IMR-90 (cell line): ENCODE measurements around the gene HDAC7. TPM values are rescaled to one million over a fixed set of nuclear protein-coding genes. Genes with fewer than 3 reads are reported as not detected.

ENCODE experiments used
- ATAC-seq: fragments of 200-7000 bp; cut with Tn5 transposase; 2 replicates; pipeline ENCODE4 v1.9.1; 2020; ENCODE audit warnings: low read depth, mild to moderate bottlenecking, moderate library complexity
- BruUV-seq: library from RNA; stranded (reverse); fragments of 400-500 nt; replicated peaks from 2 replicates; lab custom pipeline; 2021; lab: Mats Ljungman, UMichigan
- CTCF ChIA-PET: fragments of 300-600 bp; formaldehyde crosslinking; extraction: SDS; loops from one replicate; lab custom pipeline; 2021; ENCODE audit warnings: antibody characterized with exemption; lab: Yijun Ruan, JAX
- POLR2A ChIA-PET: fragments of 300-600 bp; sonication (Branson Sonifier 250); formaldehyde crosslinking; loops from one replicate; lab custom pipeline; 2022; ENCODE audit warnings: antibody characterized with exemption; ENCODE audit not compliant: unreplicated experiment; lab: Charles Lee
- DNase-seq: peaks from one replicate; pipeline ENCODE4 v3.0.0; 2013
- H2AFZ ChIP-seq: replicated peaks from 2 replicates; pipeline ENCODE3; 2013; ENCODE audit warnings: low read length, mild to moderate bottlenecking; ENCODE audit not compliant: poor library complexity
- H2AK5ac ChIP-seq: 2 replicates; pipeline ENCODE4 v1.6.1; 2013; ENCODE audit warnings: low read depth, low read length, inconsistent platforms
- H2AK9ac ChIP-seq: replicated peaks from 2 replicates; pipeline ENCODE3; 2013; ENCODE audit warnings: mild to moderate bottlenecking, low read depth, low read length, moderate library complexity; ENCODE audit not compliant: poor library complexity
- H2BK120ac ChIP-seq: 2 replicates; pipeline ENCODE4 v1.6.1; 2013; ENCODE audit warnings: low read depth, low read length, inconsistent platforms
- H2BK15ac ChIP-seq: 3 replicates; pipeline ENCODE4 v1.6.1; 2013; ENCODE audit warnings: low read depth, low read length, inconsistent platforms
- H2BK20ac ChIP-seq: 2 replicates; pipeline ENCODE4 v1.6.1; 2013; ENCODE audit warnings: low read depth, mild to moderate bottlenecking, inconsistent platforms, low read length, moderate library complexity
- H2BK5ac ChIP-seq: 2 replicates; pipeline ENCODE4 v1.6.1; 2013; ENCODE audit warnings: mild to moderate bottlenecking, low read depth, low read length, inconsistent platforms; ENCODE audit not compliant: poor library complexity, severe bottlenecking
- H3K14ac ChIP-seq: replicated peaks from 2 replicates; pipeline ENCODE4 v1.6.1; 2013; ENCODE audit warnings: low read depth, low read length, inconsistent platforms
- H3K18ac ChIP-seq: 2 replicates; pipeline ENCODE4 v1.6.1; 2013; ENCODE audit warnings: low read depth, low read length, control low read depth
- H3K23ac ChIP-seq: 2 replicates; pipeline ENCODE4 v1.6.1; 2013; ENCODE audit warnings: low read depth, low read length, inconsistent platforms
- H3K27ac ChIP-seq: 2 replicates; pipeline ENCODE4 v1.5.1; 2013; ENCODE audit warnings: mild to moderate bottlenecking, control low read depth, low read length; ENCODE audit not compliant: insufficient read depth
- H3K27me3 ChIP-seq: 2 replicates; pipeline ENCODE4 v1.6.1; 2013; ENCODE audit warnings: low read length; ENCODE audit not compliant: control insufficient read depth, insufficient read depth
- H3K36me3 ChIP-seq: 2 replicates; pipeline ENCODE4 v1.6.1; 2013; ENCODE audit warnings: low read length, mixed read lengths; ENCODE audit not compliant: control insufficient read depth, insufficient read depth
- H3K4ac ChIP-seq: 2 replicates; pipeline ENCODE4 v1.6.1; 2013; ENCODE audit warnings: low read depth, low read length, inconsistent platforms
- H3K4me1 ChIP-seq: 2 replicates; pipeline ENCODE4 v1.6.1; 2013; ENCODE audit warnings: low read length, mixed read lengths; ENCODE audit not compliant: control insufficient read depth, insufficient read depth
- H3K4me2 ChIP-seq: 2 replicates; pipeline ENCODE4 v1.6.1; 2013; ENCODE audit warnings: low read depth, mild to moderate bottlenecking, control low read depth, low read length, moderate library complexity
- H3K4me3 ChIP-seq: 2 replicates; pipeline ENCODE4 v1.5.1; 2013; ENCODE audit warnings: low read depth, mild to moderate bottlenecking, control low read depth, low read length, moderate library complexity; ENCODE audit not compliant: insufficient read depth
- H3K56ac ChIP-seq: 2 replicates; pipeline ENCODE4 v1.6.1; 2013; ENCODE audit warnings: low read length, inconsistent platforms; ENCODE audit not compliant: insufficient read depth; ENCODE audit errors: extremely low read depth
- H3K79me1 ChIP-seq, 2 experiments: 2 replicates each; pipeline ENCODE4 v1.6.1; 2013; ENCODE audit warnings: low read length in 2 of 2, inconsistent platforms in 1 of 2, low read depth in 1 of 2
- H3K9ac ChIP-seq: 2 replicates; pipeline ENCODE4 v1.6.1; 2013; ENCODE audit warnings: low read depth, low read length, control low read depth
- H3K9me1 ChIP-seq: 2 replicates; pipeline ENCODE4 v1.6.1; 2013; ENCODE audit warnings: low read length, inconsistent platforms; ENCODE audit not compliant: insufficient read depth
- H3K9me3 ChIP-seq: 2 replicates; pipeline ENCODE4 v1.6.1; 2013; ENCODE audit warnings: low read length; ENCODE audit not compliant: control insufficient read depth, insufficient read depth
- H4K20me1 ChIP-seq: 2 replicates; pipeline ENCODE4 v1.6.1; 2013; ENCODE audit warnings: low read length, inconsistent platforms; ENCODE audit not compliant: insufficient read depth
- H4K5ac ChIP-seq: 2 replicates; pipeline ENCODE4 v1.6.1; 2013; ENCODE audit warnings: mild to moderate bottlenecking, low read depth, low read length, control low read depth
- H4K8ac ChIP-seq, 2 experiments: 2 replicates each; pipeline ENCODE4 v1.6.1; 2013; ENCODE audit warnings: low read depth in 2 of 2, low read length in 2 of 2, control low read depth in 1 of 2, inconsistent platforms in 1 of 2
- H4K91ac ChIP-seq: 2 replicates; pipeline ENCODE4 v1.6.1; 2013; ENCODE audit warnings: low read depth, low read length, inconsistent platforms; ENCODE audit not compliant: insufficient read depth
- CTCF ChIP-seq: conservative IDR thresholded peaks from 2 replicates; pipeline ENCODE4 v1.5.1; 2012; ENCODE audit warnings: mild to moderate bottlenecking, low read depth, low read length, improper control_type of control experiment
- FOS ChIP-seq: fragments of 150-350 bp; IDR thresholded peaks from 2 replicates; pipeline ENCODE4 v1.6.1; 2016; ENCODE audit warnings: low read depth, low read length
- MXI1 ChIP-seq: IDR thresholded peaks from 2 replicates; pipeline ENCODE4 v1.6.1; 2012; ENCODE audit warnings: low read depth, mild to moderate bottlenecking, low read length, moderate library complexity, borderline replicate concordance
- USF2 ChIP-seq: fragments of 150-350 bp; IDR thresholded peaks from 2 replicates; pipeline ENCODE4 v1.6.1; 2017; ENCODE audit warnings: mild to moderate bottlenecking, antibody characterized with exemption, low read length, low read depth
- WGBS, 2 experiments: methylation state at CpG; one replicate each; pipeline versions ENCODE4 v1.1.5 to v1.1.7; 2013; ENCODE audit warnings: missing lambda C conversion rate in 2 of 2; ENCODE audit not compliant: insufficient read length in 1 of 2; ENCODE audit errors: extremely low coverage in 2 of 2; 5-methylcytosine and 5-hydroxymethylcytosine counted together
- dilution Hi-C: fragments of 300-500 bp; cut with HindIII; formaldehyde crosslinking; loops from one replicate; pipeline ENCODE4 v1.14.3; 2018; ENCODE audit warnings: low sequenced_read_pairs; ENCODE audit not compliant: unreplicated experiment
- in situ Hi-C: fragments of 300-500 bp; cut with MboI; formaldehyde crosslinking; loops from 3 replicates; pipeline ENCODE4 v1.14.3; 2019; ENCODE audit warnings: low sequenced_read_pairs, inconsistent platforms, mixed read lengths
- intact Hi-C: fragments of 100-400 bp; cut with micrococcal nuclease; formaldehyde crosslinking; loops from 2 replicates; pipeline ENCODE4 v1.10.0; 2022
- polyA plus RNA-seq, 3 experiments: library from polyadenylated mRNA; depleted of rRNA; stranded (reverse); fragments of >200 nt; gene quantifications; 2 replicates each; pipeline ENCODE4 v1.2.3, GENCODE V29; 2012; ENCODE audit warnings: low replicate concordance in 1 of 3
- total RNA-seq: library from RNA; depleted of rRNA; stranded (reverse); fragments of >200 nt; gene quantifications from 2 replicates; pipeline ENCODE4 v1.2.3, GENCODE V29; 2012

The HDAC7 gene
- total and polyA plus RNA-seq, 2 of the 4 experiments (the other 2 are of a cell fraction): 10.4 to 64.7 TPM

- ChIA-PET POLR2A (no interaction called here), CTCF (interaction anchor here (0.8 to 3.7 kb wide), 6 partner anchors 9 to 69 kb away, joined by 3 to 19 read pairs (median 7); partner anchors contain the start of gene RAPGEF3)
- in situ Hi-C loops: no loop called here
- Histone ChIP-seq H3K4me1 (peaks cover 7% of the 10 kb centered on the region), H4K5ac (no peak overlapping the region), H3K9me3 (no peaks in the 10 kb centered on the region), H3K56ac (no peak overlapping the region), H3K4me3 (no peak overlapping the region), H4K91ac (no peak overlapping the region), H2BK20ac (peak overlapping the region; percentile 27; the same call in 1 of the 2 replicates), H3K27ac (no peak overlapping the region), H2AFZ (no peak overlapping the region), H3K27me3 (no peaks in the 10 kb centered on the region), H3K79me1 (no peaks in the 10 kb centered on the region), H3K4me2 (peak overlapping the region; percentile 18; the same call in 1 of the 2 replicates), H2BK15ac (no peak overlapping the region), H3K23ac (no peak overlapping the region), H3K36me3 (no peaks in the 10 kb centered on the region), H2BK120ac (peak overlapping the region; percentile 45; the same call in 1 of the 2 replicates), H2BK5ac (no peak overlapping the region), H3K9ac (no peak overlapping the region), H2AK5ac (no peak overlapping the region), H2AK9ac (no peak overlapping the region), H3K9me1 (no peaks in the 10 kb centered on the region), H4K20me1 (no peaks in the 10 kb centered on the region), H4K8ac (no peak overlapping the region), H3K14ac (0 out of 2 replicates have a peak overlapping the region, but pooled peaks have one; percentile 49), H3K4ac (peak overlapping the region; percentile 44), H3K18ac (0 out of 2 replicates have a peak overlapping the region, but pooled peaks have one; percentile 9)
- TF ChIP-seq FOS (no peak), USF2 (no peak), MXI1 (no peak), CTCF (no peak)
- DNase-seq: peak; percentile 25
- dilution Hi-C loops: no loop called here
- intact Hi-C loops: no loop called here
- ATAC-seq: peak; percentile 22; the same call in 1 of the 2 replicates
- 0% methylated on average over 1 of the region's 2 CpGs; no CpG with 5 or more reads in 1 of the 2 experiments for WGBS, 2 experiments
- BruUV-seq: no TSS peak
Measured at GRCh38 chr12:47768323-47768811, 51.3 kb downstream of the HDAC7 start.
